ENCODE results near the gene HOXA3.

DNA sequence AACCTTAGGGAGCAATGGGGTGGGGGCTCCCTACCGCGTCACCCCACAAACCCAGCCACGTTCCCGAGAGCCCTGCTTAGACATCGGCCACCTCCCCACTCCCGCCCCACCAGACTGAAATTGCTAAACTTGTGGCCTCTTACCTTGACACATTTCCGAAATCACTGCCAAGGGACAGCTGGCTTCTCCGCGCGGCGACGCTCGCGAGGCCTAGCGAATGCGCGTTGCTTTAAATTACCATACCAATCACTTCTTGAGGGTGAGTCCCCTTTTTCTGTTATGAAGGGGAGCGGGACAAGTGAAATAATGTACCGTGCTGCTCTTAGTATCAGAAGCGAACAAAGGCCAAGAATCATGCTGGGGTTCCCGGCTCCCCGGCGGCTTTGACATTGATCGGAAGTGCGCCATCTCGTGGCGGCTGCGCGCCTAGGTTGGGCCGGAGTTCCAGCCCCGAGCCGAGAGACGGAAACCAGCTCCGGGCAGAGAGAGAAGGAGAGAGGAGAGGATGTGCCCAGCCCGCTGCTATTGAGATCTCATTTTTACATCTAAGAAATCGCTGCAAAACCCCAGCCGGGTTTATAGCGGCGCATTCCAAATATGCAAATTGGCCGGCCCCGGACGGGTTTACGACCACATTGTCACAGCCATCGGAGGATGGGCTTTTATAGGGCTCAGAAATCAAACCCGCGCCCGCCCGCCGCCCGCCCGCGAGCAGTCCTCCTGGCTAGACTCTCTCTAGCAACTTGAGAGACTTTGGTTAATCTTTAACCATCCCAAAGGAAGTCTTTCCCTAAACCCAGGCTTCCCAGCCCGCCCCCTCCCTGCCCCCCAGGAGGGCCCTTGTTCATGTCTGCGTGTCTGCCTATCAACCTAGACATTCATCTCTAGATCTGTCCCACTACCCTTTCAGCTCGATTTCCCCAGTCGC lies 27.4 kb upstream of the HOXA3 start:
- TF ChIP-seq, protein P1, sequence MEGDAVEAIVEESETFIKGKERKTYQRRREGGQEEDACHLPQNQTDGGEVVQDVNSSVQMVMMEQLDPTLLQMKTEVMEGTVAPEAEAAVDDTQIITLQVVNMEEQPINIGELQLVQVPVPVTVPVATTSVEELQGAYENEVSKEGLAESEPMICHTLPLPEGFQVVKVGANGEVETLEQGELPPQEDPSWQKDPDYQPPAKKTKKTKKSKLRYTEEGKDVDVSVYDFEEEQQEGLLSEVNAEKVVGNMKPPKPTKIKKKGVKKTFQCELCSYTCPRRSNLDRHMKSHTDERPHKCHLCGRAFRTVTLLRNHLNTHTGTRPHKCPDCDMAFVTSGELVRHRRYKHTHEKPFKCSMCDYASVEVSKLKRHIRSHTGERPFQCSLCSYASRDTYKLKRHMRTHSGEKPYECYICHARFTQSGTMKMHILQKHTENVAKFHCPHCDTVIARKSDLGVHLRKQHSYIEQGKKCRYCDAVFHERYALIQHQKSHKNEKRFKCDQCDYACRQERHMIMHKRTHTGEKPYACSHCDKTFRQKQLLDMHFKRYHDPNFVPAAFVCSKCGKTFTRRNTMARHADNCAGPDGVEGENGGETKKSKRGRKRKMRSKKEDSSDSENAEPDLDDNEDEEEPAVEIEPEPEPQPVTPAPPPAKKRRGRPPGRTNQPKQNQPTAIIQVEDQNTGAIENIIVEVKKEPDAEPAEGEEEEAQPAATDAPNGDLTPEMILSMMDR (IDR thresholded peaks at IDR 0.05) = peak in 3 of 4 experiments; percentile 89 to 96 (median 92)
- peak; percentile 53 to 60 for TF ChIP-seq POLR2A (IDR thresholded peaks at IDR 0.05)
- peak; percentile 65 to 84 (median 70) for TF ChIP-seq POLR2AphosphoS5 (IDR thresholded peaks at IDR 0.05)
- TF ChIP-seq EP300 (IDR thresholded peaks at IDR 0.05) = no peak
